Body of pancreas (tissue), 4 donors: ENCODE results near the gene ME3.

Experiments
- CTCF ChIP-seq, 7 experiments: fragments of 450-650 bp in 4 of 7; fragments of 200-600 bp in 3 of 7; sonication (generic) in 3 of 7; IDR thresholded peaks; one replicate each; pipeline ENCODE4 v1.5.1; 2016 to 2019; ENCODE audit warnings: antibody characterized with exemption in 7 of 7
- POLR2A ChIP-seq, 3 donors: fragments of 450-650 bp; IDR thresholded peaks; one replicate each; pipeline ENCODE4 v1.6.1; 2016; ENCODE audit warnings: antibody characterized with exemption in 3 of 3, mild to moderate bottlenecking in 2 of 3

- no peak for TF ChIP-seq CTCF (IDR thresholded peaks at IDR 0.05)
- no peak for TF ChIP-seq POLR2A (IDR thresholded peaks at IDR 0.05)
These were observed 20.3 kb upstream of the ME3 start for GRCh38 chr11:86692746-86693145.
